Nephron progenitor cell (in vitro differentiated cells): ENCODE measurements around the gene CCDC194.

Experiments
- DNase-seq: peaks from one replicate; pipeline ENCODE4 v3.0.0; 2021
- H3K27ac Mint-ChIP-seq: 2 replicates; pipeline ENCODE4 v1.8.0; 2021; ENCODE audit warnings: mild to moderate bottlenecking, moderate library complexity, mixed read lengths
- H3K27me3 Mint-ChIP-seq: 2 replicates; pipeline ENCODE4 v1.8.0; 2021; ENCODE audit warnings: mild to moderate bottlenecking, low read depth, mixed read lengths; ENCODE audit not compliant: poor library complexity
- H3K36me3 Mint-ChIP-seq: 2 replicates; pipeline ENCODE4 v1.8.0; 2021; ENCODE audit warnings: low read depth, mixed read lengths
- H3K4me1 Mint-ChIP-seq: 2 replicates; pipeline ENCODE4 v1.8.0; 2021; ENCODE audit warnings: mixed read lengths
- H3K4me3 Mint-ChIP-seq: 2 replicates; pipeline ENCODE4 v1.8.0; 2021; ENCODE audit warnings: mild to moderate bottlenecking, moderate library complexity, mixed read lengths
- H3K9me3 Mint-ChIP-seq: 2 replicates; pipeline ENCODE4 v1.8.0; 2021; ENCODE audit warnings: mild to moderate bottlenecking, moderate library complexity, mixed read lengths
- CTCF ChIP-seq: fragments of 200-600 bp; sonication (generic); IDR thresholded peaks from 2 replicates; pipeline ENCODE4 v1.5.0; 2021; ENCODE audit warnings: antibody characterized with exemption

The CCDC194 gene

GRCh38 chr19:17393914-17394313 lies at the start of gene CCDC194:
Gene CCDC194 (minus strand): TSS chr19:17394196. CDS start chr19:17394158, 38 bp downstream.
- H3K4me3 Mint-ChIP-seq, result no peak within 1 kb of the TSS
- peaks cover 17% of the 10 kb centered on the region for H3K9me3 Mint-ChIP-seq
- H3K36me3 Mint-ChIP-seq, result peaks cover 18% of the 10 kb centered on the region
- H3K27ac Mint-ChIP-seq, result peak within 1 kb of the TSS; percentile 64
- DNase-seq, result no peak
- TF ChIP-seq CTCF, result no peak
- peaks cover 12% of the 10 kb centered on the region for H3K27me3 Mint-ChIP-seq
- H3K4me1 Mint-ChIP-seq, result peaks cover 23% of the 10 kb centered on the region

GRCh38 chr19:17441241-17442021 lies 47.4 kb upstream of the CCDC194 start:
- no peak overlapping the region for H3K4me3 Mint-ChIP-seq
- TF ChIP-seq CTCF, result peak; percentile 46
- DNase-seq, result peak; percentile 44
- peaks cover 16% of the 10 kb centered on the region for H3K27me3 Mint-ChIP-seq
- no peak overlapping the region for H3K27ac Mint-ChIP-seq
- no peaks in the 10 kb centered on the region for H3K4me1 Mint-ChIP-seq
- peaks cover 8% of the 10 kb centered on the region for H3K36me3 Mint-ChIP-seq
- peaks cover 4% of the 10 kb centered on the region for H3K9me3 Mint-ChIP-seq

GRCh38 chr19:17436874-17437267 lies 42.9 kb upstream of the CCDC194 start:
- peaks cover 16% of the 10 kb centered on the region for H3K27me3 Mint-ChIP-seq
- no peak overlapping the region for H3K27ac Mint-ChIP-seq

GRCh38 chr19:17436094-17436873 lies 42.3 kb upstream of the CCDC194 start:
- Mint-ChIP-seq H3K4me1 (no peaks in the 10 kb centered on the region), H3K27me3 (peaks cover 12% of the 10 kb centered on the region), H3K4me3 (no peak overlapping the region), H3K27ac (no peak overlapping the region), H3K9me3 (peaks cover under 1% of the 10 kb centered on the region), H3K36me3 (peaks cover 19% of the 10 kb centered on the region)
- no peak for TF ChIP-seq CTCF
- DNase-seq, result no peak

More at GRCh38 chr19:17436874-17437267, 42.9 kb upstream of the CCDC194 start:
- DNase-seq, result no peak
- TF ChIP-seq CTCF, result no peak
- Mint-ChIP-seq H3K4me1 (no peaks in the 10 kb centered on the region), H3K36me3 (peaks cover 25% of the 10 kb centered on the region), H3K9me3 (peaks cover 4% of the 10 kb centered on the region), H3K4me3 (no peak overlapping the region)

GRCh38 chr19:17435218-17435617 lies 41.2 kb upstream of the CCDC194 start:
- no peak for TF ChIP-seq CTCF
- H3K27me3 Mint-ChIP-seq, result peaks cover 9% of the 10 kb centered on the region
- peak overlapping the region; percentile 79 for H3K27ac Mint-ChIP-seq
- no peak for DNase-seq
- no peak overlapping the region for H3K4me3 Mint-ChIP-seq
- H3K4me1 Mint-ChIP-seq, result no peaks in the 10 kb centered on the region
- no peaks in the 10 kb centered on the region for H3K9me3 Mint-ChIP-seq
- peaks cover 18% of the 10 kb centered on the region for H3K36me3 Mint-ChIP-seq
